Measurements from ENCODE around the gene ACOXL.

- TF ChIP-seq CTCF (IDR thresholded peaks at IDR 0.05; ENCODE audit: low read depth, low read length, poor library complexity, severe bottlenecking) (no peak), EZH2phosphoT487 (IDR thresholded peaks at IDR 0.05; ENCODE audit: borderline replicate concordance, low read length) (no peak)
Measured at GRCh38 chr2:111161971-111162370, 429.6 kb downstream of the ACOXL start.
